Fibroblast of skin of right quadriceps (primary cell): ENCODE results near the gene LRP1B.

Experiments used
- DNase-seq: peaks from one replicate; pipeline ENCODE4 v3.0.0-alpha.2; 2013

LRP1B gene

GRCh38 chr2:140863713-140864112 lies 1267.1 kb downstream of the LRP1B start:
- peak; percentile 61 for DNase-seq

GRCh38 chr2:140862181-140862580 lies 1268.6 kb downstream of the LRP1B start:
- no peak for DNase-seq

GRCh38 chr2:140861666-140862065 lies 1269.2 kb downstream of the LRP1B start:
- no peak for DNase-seq

- no peak for DNase-seq
These were observed 1275.3 kb downstream of the LRP1B start for GRCh38 chr2:140855471-140855870.

- no peak for DNase-seq
These were observed 1279.4 kb downstream of the LRP1B start for GRCh38 chr2:140851258-140851981.

- no peak for DNase-seq
These were observed 1287.6 kb downstream of the LRP1B start for GRCh38 chr2:140843186-140843585.

- DNase-seq: no peak
These were observed 1288.7 kb downstream of the LRP1B start for GRCh38 chr2:140842110-140842509.

- no peak for DNase-seq
These were observed 1289.7 kb downstream of the LRP1B start for GRCh38 chr2:140841141-140841540.

GRCh38 chr2:140836826-140837225 lies 1294.0 kb downstream of the LRP1B start:
- DNase-seq: no peak

GRCh38 chr2:140835079-140835478 lies 1295.7 kb downstream of the LRP1B start:
- no peak for DNase-seq

- DNase-seq: no peak
These were observed 1316.7 kb downstream of the LRP1B start for GRCh38 chr2:140814141-140814540.

GRCh38 chr2:140808820-140809219 lies 1322.0 kb downstream of the LRP1B start:
- no peak for DNase-seq

GRCh38 chr2:140808211-140808610 lies 1322.6 kb downstream of the LRP1B start:
- DNase-seq: no peak

- DNase-seq: no peak
These were observed 1326.0 kb downstream of the LRP1B start for GRCh38 chr2:140804700-140805260.

- DNase-seq: no peak
These were observed 1329.5 kb downstream of the LRP1B start for GRCh38 chr2:140801311-140801710.

GRCh38 chr2:140797718-140798117 lies 1333.1 kb downstream of the LRP1B start:
- no peak for DNase-seq

- no peak for DNase-seq
These were observed 1339.0 kb downstream of the LRP1B start for GRCh38 chr2:140791802-140792201.

GRCh38 chr2:140786585-140786984 lies 1344.2 kb downstream of the LRP1B start:
- no peak for DNase-seq

- no peak for DNase-seq
These were observed 1355.4 kb downstream of the LRP1B start for GRCh38 chr2:140775411-140775810.

GRCh38 chr2:140770645-140771044 lies 1360.2 kb downstream of the LRP1B start:
- no peak for DNase-seq

GRCh38 chr2:140761807-140762206 lies 1369.0 kb downstream of the LRP1B start:
- no peak for DNase-seq

GRCh38 chr2:140759426-140760156 lies 1371.2 kb downstream of the LRP1B start:
- no peak for DNase-seq

GRCh38 chr2:140747665-140748064 lies 1383.2 kb downstream of the LRP1B start:
- no peak for DNase-seq

GRCh38 chr2:140747090-140747489 lies 1383.7 kb downstream of the LRP1B start:
- no peak for DNase-seq
